Stimulated activated CD8-positive, alpha-beta memory T cell treated with anti-CD3 and anti-CD28 coated beads, Interleukin-12 subunit alpha, Interleukin-12 subunit beta, amount 100 ng/mL, for 24 hours (primary cell): ENCODE measurements around the gene KCTD20.
"Not testable (repeated sequence)": the region's sequence is repeated elsewhere in the genome, so short reads cannot be mapped to it uniquely, and the experiment has no call there.

Source experiments
- DNase-seq: peaks from one replicate; pipeline ENCODE4 v3.0.0-alpha.2; 2020; ENCODE audit errors: extremely low read depth

Gene KCTD20

DNA sequence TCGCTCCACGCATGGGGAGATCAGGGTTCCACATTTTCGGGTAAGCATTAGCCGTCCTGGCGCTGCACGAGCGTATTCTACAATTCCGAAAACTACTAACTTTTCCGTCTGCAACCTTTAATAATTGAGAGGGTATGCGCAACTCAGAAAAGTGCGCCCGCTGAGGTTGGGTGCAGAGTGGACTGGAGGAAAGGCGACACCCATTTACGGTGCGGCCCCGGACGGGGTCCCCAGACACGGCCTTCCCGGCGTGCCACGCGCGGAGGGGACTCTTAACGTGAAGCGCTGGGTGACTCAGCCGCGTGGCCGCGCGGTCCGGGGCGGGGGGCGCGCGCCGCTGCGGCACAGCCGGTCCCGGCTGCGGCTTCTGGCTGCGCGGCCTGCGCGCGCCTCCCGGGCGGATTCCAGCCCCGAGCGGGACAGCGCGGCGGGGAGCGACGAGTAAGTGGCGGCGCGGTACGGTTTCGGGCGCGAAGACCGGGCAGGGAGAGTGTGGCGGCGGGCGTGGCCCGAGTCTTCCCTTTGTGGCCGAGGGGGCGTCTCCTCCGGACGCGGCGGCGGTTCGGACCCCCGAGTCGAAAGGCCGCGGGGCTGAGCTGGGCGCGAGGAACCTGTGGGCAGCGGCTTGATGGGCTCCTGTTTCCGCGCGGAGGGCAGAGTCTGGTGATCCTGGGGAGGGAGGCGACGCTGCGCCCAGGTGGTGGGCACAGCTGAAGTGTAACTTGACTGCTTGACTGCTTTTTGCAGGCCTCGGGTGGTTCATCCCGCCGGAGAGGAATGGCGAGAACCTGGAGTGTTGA lies at the start of gene KCTD20, which contains the start of gene PXT1:
TSS of gene KCTD20 (plus strand) at position 330 of the 800 bp plus-strand sequence. CDS start 27,098 bp downstream, outside the sequence.
TSS of gene PXT1 (minus strand) at position 184 of the 800 bp plus-strand sequence. CDS start 16,772 bp downstream, outside the sequence.
- DNase-seq = peak; percentile 77

DNA sequence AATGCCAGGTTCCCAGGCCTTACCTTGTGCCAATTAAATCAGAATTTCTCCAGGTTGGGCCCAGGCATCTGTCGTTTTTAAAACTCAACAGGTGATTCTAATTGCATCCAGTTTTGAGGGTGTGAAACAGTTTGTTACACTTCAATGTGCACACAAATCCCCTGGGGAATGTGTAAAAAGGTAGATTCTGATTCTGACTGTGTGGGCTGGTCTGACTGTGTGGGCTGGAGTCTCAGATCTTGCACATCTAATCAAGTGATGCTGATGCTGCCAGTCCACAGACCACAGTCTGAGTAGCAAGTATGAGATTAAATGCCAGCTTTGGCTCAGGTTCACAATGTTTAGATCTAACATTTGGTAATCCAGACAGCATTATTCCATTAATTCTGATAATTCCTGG lies 42.8 kb upstream of the KCTD20 start:
- no peak for DNase-seq

DNA sequence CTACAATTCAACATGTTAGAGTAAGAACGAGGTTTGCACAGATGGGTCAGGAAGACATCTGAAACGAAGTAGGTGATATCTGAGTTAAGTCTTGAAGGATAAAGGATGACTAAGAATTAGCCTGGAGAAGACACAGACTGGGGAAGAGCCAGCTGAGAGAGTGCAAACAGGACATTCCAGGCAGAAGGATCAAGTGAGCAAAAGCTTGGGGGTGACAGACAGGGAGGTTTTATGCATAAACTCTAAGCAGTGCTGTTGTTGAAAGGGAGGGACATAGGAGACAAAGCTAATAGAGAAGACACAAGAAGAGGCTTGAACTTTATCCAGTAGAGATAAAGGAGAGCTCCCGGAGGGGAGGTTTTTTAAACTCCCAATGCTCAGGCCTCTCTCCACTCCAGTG lies 40.3 kb upstream of the KCTD20 start:
- DNase-seq = no peak

DNA sequence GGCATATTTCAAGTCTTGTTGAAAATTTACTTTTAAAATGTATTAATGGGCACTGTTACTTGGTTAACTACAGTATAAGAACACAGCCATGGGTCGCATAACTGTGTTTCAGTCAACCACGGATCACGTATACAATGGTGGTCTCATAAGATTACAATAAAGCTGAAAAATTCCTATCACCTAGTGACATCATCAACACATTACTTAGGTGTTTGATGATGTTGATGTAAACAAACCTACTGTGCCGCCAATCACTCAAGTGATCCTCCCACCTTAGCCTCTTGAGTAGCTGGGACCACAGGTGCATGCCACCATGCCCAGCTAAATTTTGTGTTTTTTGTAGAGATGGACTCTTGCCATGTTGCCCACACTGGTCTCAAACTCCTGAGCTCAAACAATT lies 38.6 kb upstream of the KCTD20 start:
- DNase-seq = no peak

DNA sequence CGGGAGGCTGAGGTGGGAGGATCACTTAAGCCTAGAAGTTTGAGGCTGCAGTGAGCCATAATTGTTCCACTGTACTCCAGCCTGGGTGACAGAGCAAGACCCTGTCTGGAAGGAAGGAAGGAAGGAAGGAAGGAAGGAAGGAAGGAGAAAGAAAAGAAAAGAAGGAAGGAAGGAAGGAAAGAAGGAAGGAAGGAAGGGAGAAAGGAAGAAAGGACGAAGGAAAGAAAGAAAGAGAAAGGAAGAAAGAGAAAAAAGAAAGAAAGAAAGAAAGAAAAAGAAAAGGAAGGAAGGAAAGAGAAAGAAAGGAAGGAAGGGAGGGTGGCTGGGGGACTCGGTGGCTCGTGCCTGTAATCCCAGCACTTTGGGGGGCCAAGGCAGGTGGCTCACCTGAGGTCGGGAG lies 33.1 kb upstream of the KCTD20 start:
- not testable (repeated sequence) for DNase-seq

DNA sequence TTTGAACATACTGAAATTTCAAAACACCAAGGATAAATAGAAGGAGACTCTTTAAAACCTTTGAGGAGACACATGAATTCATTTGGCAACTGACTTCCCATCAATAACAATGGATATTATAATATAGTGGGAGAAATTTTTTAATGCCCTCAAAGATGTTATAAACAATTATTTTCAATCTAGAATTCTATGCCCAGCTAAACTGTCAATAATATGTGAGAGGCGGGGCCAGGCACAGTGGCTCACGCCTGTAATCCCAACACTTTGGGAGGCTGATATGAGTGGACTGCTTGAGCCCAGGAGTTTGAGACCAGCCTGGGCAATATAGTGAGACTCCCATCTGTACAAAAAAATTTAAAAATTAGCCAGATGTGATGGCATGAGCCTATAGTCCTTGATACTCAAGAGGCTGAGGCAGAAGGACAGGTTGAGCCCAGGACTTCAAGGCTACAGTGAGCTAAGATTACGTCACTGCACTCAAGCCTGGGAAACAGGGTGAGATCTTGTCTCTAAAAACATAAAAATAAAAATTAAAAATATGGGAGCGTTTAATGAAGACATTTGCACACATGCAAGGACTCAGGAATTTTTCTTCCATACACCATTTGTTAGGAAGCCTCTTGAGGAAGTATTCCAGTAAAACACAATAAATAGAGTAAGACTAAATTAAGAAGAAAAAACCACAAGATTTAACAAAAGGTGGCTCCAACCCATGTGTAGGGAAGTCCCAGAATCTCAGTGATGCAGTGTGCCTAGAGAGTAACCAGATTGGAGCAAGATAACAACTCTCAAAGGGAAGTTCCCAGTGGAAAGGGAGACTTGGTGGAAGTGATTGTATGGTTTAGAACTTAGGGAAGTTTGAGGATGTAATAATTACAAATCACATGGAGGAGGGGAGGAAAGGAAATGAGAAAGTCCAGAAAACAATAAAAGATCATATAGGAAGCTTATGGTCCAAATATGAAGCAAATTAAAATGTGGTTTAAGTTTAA lies 29.0 kb upstream of the KCTD20 start:
- DNase-seq = no peak

DNA sequence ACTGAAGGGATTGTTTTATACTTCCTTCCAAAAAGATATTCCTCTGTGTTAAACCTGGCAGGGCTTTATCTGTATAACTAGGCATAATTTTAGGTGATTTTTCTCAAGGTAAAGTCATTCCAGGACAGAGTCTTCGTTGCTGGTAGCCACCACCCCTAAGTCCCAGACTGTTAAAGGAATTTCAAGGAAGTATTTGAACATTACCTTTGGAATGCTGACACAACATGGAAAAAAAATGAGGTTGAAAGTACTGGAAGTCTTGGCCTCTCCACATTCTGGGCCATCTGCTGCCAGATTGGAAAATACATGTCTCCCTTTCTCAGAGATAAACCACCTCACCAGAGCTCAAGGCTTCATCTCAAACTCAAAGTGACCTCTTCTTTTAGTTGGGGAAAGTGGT lies 28.3 kb upstream of the KCTD20 start:
- DNase-seq = no peak

DNA sequence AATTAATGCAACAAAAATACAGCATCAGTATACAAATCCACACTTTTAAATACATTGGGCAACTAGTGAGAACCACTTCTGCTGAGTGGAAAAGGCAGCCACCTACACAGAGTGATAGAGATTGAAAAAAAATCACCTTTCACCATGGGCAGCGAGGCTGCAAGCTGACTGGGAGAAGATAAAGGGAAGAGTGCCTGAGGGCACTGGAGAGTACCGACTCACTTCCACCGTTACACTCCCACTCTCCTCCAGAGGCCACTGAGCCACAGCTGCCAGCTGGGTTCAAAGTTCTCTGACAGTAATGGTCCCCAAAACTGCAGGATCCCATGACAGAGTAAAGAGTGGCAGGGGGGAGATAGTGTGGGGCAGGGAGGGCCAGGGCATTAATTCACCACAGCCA lies 24.2 kb upstream of the KCTD20 start:
- DNase-seq = no peak

DNA sequence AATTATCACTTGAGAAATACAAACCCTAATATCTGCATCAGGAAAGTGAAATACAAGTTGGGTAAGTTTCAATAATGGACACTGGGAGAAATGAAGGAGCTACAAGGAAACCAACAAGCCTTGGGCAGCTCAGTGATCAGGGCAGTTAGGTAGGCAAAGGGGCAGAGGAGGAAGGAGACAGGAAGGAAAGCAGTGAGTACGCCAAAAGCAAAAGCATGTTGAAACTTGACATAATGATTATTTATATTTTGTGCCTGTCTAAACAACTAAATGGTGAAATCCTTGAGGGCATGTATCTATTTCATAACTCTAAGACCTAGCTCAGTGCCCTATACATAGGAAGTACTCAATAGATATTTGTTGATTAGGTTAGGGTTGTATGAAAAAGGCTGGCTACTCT lies 23.5 kb upstream of the KCTD20 start:
- no peak for DNase-seq

DNA sequence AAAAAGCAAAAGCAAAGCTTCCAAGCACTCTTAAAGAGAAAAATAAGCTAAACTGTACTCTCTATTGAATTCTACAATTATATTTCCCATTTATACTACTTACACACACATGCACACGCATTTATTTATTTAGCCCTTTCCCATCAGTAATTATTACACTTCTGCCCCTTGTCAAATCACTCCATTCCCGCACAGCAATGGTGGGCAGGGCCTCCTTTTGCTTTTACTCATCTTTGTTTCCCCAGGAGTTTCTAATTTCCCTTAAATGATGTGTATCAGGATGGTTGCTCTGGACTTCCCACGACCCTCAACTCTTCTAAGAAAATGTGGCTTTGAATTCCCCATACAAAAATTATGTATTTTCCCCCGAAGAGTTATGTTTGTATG lies 20.1 kb upstream of the KCTD20 start:
- DNase-seq = no peak

DNA sequence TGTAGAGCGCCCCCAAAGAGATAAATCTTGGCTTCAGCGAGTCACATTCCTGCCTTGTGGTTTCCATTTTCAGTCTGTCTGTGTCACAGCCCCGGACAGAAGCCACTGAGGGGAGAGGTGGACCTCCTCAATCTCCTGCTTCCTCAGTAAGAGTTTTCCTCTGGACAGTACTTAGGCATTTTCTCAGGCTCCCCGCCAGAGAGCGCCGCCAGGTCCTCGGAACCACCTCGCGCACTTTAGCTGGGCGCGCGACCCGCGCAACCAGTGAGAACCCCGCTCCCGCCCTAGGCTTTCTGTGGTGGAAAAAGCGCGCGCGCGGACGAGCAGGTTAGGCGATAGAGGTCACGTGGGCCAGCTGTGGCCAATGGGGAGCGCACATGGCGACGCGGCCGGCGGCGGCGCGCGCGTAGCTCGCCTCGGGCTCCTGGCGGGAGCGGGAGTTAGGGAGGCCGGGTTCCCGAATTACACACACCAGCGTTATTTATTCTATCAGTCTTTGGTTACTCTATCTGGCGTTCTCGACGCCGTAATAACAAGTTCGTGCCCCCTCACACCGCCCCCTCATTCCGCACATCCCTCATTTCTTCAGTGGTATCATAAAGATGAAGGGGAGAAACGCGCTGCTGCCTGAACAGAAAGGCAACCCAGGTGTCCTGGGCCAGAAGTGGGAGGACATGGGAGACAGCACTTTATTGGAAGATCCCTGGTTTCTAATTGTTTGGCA lies 19.5 kb upstream of the KCTD20 start:
- DNase-seq = peak; percentile 98

DNA sequence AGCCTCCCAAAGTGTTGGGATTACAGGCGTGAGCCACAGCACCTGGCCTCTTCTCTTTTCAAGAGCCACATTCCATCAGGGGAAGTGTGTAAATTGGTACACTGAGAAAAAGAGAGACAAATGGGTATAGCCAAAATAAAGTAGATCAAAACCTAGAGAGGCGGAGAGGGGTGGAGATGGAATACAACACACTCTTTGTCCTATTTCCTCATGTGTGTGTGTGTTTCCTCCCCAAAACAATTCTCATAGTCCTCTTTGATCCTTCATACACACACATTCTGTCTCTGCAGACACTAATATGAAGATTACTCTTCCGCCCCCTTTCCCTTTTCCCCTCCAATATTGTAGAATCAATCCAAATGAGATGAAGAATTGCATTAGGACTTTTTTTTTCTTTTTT lies 16.2 kb upstream of the KCTD20 start:
- no peak for DNase-seq

DNA sequence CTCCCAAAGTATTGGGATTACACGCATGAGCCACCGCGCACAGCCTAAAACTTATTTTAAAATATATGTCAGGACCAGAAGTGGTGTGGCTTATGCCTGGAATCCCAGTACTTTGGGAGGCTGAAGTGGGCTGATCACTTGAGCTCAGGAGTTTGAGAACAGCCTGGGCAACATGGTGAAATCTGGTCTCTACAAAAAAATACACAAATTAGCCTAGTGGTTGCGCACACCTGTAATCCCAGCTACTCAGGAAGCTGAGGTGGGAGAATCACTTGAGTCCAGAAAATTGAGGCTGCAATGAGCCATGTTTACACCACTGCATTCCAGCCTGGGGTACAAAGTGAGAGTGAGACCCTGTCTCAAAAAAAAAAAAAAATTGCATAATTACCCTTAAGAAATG lies 13.9 kb upstream of the KCTD20 start:
- no peak for DNase-seq

DNA sequence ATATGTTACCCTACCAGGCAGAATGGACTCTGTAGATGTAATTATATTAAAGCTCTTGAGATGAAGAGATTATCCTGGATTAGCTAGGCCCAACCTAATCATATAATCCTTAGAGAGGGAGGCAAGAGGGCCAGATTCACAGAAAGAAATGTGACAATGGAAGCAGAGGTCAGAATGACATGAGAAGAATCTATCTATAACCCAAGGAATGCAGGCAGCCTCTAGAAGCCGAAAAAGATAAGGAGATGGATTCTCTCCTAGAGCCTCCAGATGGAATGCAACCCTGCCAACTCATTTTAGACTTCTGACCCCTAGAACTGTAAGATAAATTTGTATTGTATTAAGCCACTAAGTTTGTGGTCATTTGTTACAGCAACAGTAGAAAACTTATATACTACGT lies 12.4 kb upstream of the KCTD20 start:
- DNase-seq = no peak

DNA sequence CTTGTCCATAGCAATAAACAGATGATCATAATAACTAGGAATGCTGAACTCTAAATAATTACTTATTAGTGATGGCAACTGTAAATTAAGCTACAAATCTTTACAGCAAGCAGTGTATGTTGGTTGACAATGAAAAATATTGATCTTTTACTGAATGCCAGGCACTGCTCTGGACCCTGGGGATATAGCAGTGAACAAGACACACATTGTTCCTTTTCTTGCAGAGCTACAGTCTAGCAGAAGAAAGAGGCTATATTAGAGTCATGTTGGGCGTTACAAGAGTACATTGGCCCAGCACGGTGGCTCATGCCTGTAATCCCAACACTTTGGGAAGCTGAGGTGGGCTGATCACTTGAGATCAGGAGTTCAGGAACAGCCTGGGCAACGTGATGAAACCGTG lies 11.6 kb upstream of the KCTD20 start:
- no peak for DNase-seq

DNA sequence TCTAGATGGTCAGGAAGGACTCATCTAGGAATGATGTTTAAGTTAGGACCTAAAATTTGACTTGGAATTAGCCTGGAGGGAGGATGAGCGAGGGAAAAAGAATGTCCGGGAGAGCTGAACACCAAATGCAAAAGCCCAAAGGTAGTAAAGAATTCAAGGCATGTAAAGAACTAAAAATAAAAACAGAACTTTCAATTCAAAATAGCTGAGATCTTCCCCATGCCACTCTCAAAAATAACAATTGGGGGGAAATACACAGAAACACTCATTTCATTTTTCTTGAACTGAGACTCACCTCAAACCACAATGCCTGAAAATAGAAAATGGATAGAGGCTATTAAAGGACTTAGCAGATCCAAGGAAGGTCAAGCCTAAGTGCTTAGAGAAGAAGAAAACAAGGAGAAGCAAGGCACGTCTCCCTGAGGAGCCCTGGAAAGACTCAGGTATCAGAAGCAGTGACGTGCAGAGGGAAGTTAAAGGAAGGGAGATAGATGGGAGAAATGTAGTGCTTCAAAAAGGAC lies 10.6 kb upstream of the KCTD20 start:
- no peak for DNase-seq

DNA sequence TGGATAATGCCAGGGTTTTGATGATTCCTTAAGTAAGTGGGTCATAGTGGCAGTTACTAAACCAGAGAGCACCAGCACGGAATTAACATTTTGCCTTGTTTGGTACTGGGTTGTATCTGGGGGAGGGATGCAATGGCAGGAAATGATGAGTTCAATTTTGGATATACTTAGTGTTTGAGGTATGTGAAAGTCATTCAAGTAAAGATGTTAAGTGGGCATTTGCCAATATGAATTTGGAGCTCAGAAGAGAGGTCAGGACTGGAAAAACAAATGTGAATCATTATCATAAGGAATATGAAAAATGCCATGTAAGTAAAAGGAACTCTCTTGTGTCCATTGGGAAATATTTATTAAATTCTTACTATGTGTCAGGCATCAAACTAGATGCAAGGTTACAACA lies 6.3 kb upstream of the KCTD20 start:
- no peak for DNase-seq

DNA sequence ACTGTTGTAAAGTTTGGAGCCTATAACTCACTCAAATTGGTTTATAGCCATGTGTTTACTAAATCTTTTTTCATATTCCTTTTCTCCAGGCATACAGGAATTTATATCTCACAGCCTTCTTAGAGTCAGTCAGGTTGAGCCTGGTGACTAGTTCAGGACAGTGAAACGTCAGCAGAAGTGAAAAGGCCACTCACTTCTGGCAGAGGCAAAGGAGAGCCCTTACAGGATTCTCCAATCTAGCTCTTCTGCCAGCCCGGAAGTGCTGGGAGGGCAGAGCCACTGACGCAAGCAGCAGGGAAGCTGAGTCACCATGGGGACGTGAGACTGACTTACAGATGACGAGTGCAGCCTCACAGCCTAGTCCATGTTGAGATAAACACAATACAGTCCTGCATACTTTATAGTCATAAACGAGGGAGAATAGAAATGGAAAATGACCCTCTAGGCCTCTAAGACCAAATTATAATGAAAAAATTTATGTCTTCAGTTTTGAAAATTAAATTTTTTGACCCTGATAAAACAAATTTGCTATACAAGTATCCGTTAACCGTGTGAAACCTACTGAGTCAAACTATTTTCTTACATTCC lies 1.4 kb upstream of the KCTD20 start:
- peak; percentile 70 for DNase-seq

DNA sequence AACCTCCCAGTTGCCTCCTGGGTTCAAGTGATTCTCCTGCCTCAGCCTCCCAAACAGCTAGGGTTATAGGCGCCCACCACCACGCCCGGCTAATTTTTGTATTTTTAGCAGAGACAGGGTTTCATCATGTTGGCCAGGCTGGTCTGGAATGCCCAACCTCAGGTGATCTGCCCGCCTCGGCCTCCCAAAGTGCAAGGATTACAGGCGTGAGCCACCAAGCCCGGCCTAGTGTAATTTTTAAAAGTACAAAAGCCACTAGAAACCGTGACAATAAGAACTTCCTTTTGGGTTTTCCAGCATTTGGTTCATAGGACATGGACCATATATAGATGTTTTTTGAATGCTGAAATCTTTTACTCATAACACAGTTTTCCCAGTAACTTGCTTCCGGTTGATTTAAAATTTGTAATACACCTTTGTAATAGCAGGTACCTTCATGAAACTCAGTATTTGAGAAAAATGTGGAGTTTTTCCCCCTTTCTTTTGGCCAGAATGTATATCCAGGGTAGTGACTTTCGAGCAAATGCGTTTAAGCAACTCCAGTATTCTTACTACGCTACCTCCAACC lies 613 bp upstream of the KCTD20 start:
- no peak for DNase-seq

DNA sequence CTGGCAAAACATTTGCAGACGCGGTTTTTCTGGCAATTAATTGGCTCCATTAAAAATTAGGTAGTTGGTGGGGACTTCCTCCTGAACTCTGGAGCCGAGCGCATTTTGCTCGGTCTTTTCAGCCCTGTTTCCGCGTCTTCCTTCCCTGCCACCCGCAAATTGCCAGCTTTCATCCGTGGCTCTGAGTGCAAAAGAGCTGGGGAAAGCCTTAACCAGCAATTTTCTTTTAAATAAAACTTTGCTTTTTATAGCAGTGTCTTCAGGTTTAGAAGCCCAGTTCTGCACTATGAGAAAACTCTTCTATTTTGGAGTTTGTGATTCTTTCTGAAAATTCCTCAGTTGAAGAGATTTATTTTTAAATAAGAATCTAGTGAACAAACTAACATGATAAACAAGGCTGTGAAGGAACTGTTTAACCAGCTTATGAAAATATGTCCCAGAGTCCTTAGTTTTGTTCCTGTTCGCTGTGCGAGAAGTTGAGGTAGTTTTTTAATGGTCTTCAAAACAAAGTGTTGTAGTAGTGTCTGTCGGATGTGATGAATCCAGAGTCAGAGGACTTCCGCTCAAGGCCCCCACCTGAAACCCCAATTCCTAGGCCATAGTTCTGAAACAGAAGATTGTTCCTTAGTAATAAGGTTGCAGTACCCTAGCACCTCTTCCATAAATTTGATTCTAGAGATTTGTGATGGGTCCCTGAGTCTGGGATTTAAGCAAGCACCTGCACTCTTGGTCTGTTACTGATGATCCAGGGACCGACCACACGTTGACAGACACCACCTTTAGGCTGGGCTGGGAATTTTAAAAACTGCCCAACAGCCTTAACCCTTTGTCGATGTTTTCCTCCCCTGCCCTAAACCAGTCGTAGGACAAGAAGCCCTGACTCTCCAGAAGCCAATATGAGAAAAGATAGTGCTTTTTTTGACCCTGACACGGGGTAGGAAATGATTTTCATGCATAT lies 950 bp downstream of the KCTD20 start:
- DNase-seq = no peak
